ENCODE data around the gene CYS1.

CYS1 gene

DNA sequence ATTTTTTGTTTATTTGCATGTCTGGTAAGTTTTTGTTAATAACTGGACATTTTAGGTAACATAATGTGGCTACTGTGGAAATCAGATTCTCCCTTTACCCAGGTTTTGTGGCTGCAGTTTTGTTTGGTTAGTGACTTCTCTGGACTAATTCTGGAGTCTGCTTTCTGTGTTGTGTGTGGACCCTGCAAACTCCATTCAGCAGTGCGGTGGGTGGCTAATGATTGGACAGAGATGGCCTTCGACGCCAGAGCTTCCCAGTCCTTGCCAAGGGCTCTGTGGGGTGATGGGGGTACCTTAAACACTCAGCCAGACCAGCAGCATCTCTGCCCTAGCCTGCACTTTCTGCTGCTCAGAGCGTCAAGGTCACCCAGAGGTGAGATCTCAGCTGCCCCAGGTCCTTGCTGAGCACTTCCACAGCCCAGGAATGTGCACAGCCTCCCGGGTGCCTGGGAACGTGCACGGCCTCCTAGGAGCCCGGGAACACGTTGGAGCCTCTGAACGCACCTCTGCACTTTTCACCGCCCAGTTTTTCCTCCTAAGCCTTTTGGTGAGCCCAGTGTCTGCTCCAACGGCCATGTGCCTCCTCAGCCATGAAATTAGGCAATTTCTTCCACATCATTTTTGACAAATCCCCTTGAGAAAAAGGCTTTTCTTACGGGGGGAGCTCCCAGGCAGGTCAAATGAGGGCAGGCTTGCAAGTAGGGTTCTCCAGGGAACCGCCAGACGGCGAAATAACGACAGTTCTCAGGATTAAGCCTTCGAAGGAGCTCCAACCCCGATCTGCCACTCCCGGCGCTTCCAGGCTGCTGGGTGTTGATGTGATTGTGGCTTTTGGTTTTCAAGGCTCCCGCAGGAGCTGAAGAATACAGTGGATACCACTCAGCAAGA, 72.0 kb downstream of the CYS1 start:
- ChIA-PET POLR2A (no interaction called here), CTCF (interaction anchor here (0.9 to 2.4 kb wide), 4 partner anchors 8 to 208 kb away, joined by 3 to 8 read pairs (median 4); no protein-coding TSS in a partner anchor)
- no peak for DNase-seq (ENCODE audit: extremely low spot score)
- TF ChIP-seq, protein P1, sequence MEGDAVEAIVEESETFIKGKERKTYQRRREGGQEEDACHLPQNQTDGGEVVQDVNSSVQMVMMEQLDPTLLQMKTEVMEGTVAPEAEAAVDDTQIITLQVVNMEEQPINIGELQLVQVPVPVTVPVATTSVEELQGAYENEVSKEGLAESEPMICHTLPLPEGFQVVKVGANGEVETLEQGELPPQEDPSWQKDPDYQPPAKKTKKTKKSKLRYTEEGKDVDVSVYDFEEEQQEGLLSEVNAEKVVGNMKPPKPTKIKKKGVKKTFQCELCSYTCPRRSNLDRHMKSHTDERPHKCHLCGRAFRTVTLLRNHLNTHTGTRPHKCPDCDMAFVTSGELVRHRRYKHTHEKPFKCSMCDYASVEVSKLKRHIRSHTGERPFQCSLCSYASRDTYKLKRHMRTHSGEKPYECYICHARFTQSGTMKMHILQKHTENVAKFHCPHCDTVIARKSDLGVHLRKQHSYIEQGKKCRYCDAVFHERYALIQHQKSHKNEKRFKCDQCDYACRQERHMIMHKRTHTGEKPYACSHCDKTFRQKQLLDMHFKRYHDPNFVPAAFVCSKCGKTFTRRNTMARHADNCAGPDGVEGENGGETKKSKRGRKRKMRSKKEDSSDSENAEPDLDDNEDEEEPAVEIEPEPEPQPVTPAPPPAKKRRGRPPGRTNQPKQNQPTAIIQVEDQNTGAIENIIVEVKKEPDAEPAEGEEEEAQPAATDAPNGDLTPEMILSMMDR (IDR thresholded peaks at IDR 0.05; ENCODE audit: control extremely low read depth, extremely low read depth, low read depth, missing control alignments) = no peak

DNA sequence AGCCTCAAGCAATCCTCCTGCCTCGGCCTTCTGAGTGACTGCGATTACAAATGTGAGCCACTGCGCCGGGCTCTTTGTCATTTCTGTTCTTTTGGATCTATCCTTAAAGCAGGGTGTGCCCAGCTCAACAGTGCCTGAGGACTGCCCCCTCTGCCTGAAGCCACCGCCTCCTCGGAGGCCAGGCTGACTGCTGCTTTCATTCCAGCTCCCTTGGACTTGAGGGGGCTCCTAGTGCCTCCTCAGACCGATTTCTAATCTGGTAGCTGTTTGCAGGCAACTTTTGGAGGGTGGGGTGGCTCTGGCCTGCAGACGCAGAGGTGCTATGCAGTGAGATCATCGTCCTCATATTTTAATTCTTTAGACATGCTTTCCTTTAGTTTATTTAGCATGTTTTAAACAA, 72.8 kb downstream of the CYS1 start:
- no peak for DNase-seq (ENCODE audit: extremely low spot score)
- TF ChIP-seq, protein P1 (IDR thresholded peaks at IDR 0.05; ENCODE audit: control extremely low read depth, extremely low read depth, low read depth, missing control alignments) = no peak
- ChIA-PET CTCF (interaction anchor here (0.9 to 2.4 kb wide), 2 partner anchors 9 to 10 kb away, joined by 3 to 6 read pairs; no protein-coding TSS in a partner anchor), POLR2A (no interaction called here)

Data from GM10248 (cell line).